HCT116 (cell line): ENCODE results near the gene COL1A1. TPM values are rescaled to one million over a fixed set of nuclear protein-coding genes. Genes with fewer than 3 reads are reported as not detected.

Source experiments
- ATAC-seq: fragments of 200-7000 bp; cut with Tn5 transposase; 2 replicates; pipeline ENCODE4 v1.9.1; 2020; ENCODE audit warnings: mild to moderate bottlenecking, moderate library complexity
- BruUV-seq: library from RNA; stranded (reverse); fragments of 400-500 nt; replicated peaks from 2 replicates; lab custom pipeline; 2021; lab: Mats Ljungman, UMichigan
- CTCF ChIA-PET: fragments of 300-600 bp; sonication (Branson Sonifier 250); formaldehyde crosslinking; loops from one replicate; lab custom pipeline; 2021; ENCODE audit warnings: antibody characterized with exemption; lab: Charles Lee
- POLR2A ChIA-PET: fragments of 300-600, 350-600 bp; sonication (Branson Sonifier 250); formaldehyde crosslinking; loops from one replicate; lab custom pipeline; 2021; ENCODE audit warnings: antibody characterized with exemption; lab: Charles Lee
- RAD21 ChIA-PET, 2 experiments: fragments of 300-600 bp; sonication (Branson Sonifier 250); formaldehyde crosslinking; loops; one replicate each; lab custom pipeline; 2023; ENCODE audit warnings: low total read pairs in 2 of 2; ENCODE audit not compliant: uncharacterized antibody in 2 of 2, unreplicated experiment in 2 of 2, low non-redundant PET in 1 of 2; lab: Charles Lee
- DNase-seq: peaks from one replicate; pipeline ENCODE4 v3.0.0-alpha.2; 2010; ENCODE audit warnings: low read depth, low spot score
- H2AFZ ChIP-seq: fragments of 200-600 bp; shearing (Covaris generic), sonication (generic); 2 replicates; pipeline ENCODE4 v1.6.1; 2017; ENCODE audit warnings: low read depth, mixed run types, mixed read lengths, antibody characterized with exemption, low read length; ENCODE audit not compliant: poor library complexity, severe bottlenecking
- H3K27ac ChIP-seq: 2 replicates; pipeline ENCODE4 v1.5.1; 2012; ENCODE audit warnings: low read depth, low read length
- H3K27me3 ChIP-seq: fragments of 200-600 bp; sonication (generic); 2 replicates; pipeline ENCODE4 v1.6.1; 2016; ENCODE audit warnings: mixed run types, low read length, mixed read lengths; ENCODE audit not compliant: insufficient read depth
- H3K36me3 ChIP-seq, 2 experiments: fragments of 200-500 bp in 1 of 2; fragments of 200-600 bp in 1 of 2; sonication (Bioruptor generic) in 1 of 2; sonication (generic) in 1 of 2; 2 replicates each; pipeline versions ENCODE4 v1.5.1 to v1.6.1; 2014 to 2016; ENCODE audit warnings: low read length in 2 of 2, inconsistent platforms in 1 of 2, mixed read lengths in 1 of 2, mixed run types in 1 of 2; ENCODE audit not compliant: insufficient read depth in 2 of 2, control insufficient read depth in 1 of 2
- H3K4me1 ChIP-seq, 2 experiments: fragments of 200-600 bp in 1 of 2; sonication (generic) in 1 of 2; 2 replicates each; pipeline versions ENCODE4 v1.5.1 to v1.6.1; 2012 to 2017; ENCODE audit warnings: low read length in 2 of 2, inconsistent platforms in 1 of 2, mild to moderate bottlenecking in 1 of 2, mixed read lengths in 1 of 2, mixed run types in 1 of 2, moderate library complexity in 1 of 2; ENCODE audit not compliant: insufficient read depth in 2 of 2, control insufficient read depth in 1 of 2
- H3K4me2 ChIP-seq: fragments of 200-600 bp; sonication (generic); 2 replicates; pipeline ENCODE4 v1.6.1; 2017; ENCODE audit warnings: mixed run types, low read length, mixed read lengths
- H3K4me3 ChIP-seq, 2 experiments: fragments of 200-600 bp in 1 of 2; sonication (generic) in 1 of 2; replicated peaks in 1 of 2; 2 replicates each; pipeline ENCODE4 v1.5.1; 2011 to 2016; ENCODE audit warnings: low read length in 2 of 2, control low read depth in 1 of 2, low read depth in 1 of 2, mild to moderate bottlenecking in 1 of 2, mixed read lengths in 1 of 2, mixed run types in 1 of 2
- H3K79me2 ChIP-seq: fragments of 200-600 bp; sonication (generic); 2 replicates; pipeline ENCODE4 v1.6.1; 2017; ENCODE audit warnings: mild to moderate bottlenecking, mixed run types, low read length, moderate library complexity, mixed read lengths; ENCODE audit not compliant: insufficient read depth
- H3K9ac ChIP-seq: fragments of 200-600 bp; sonication (generic); 2 replicates; pipeline ENCODE4 v1.6.1; 2016; ENCODE audit warnings: low read length, mixed read lengths
- H3K9me2 ChIP-seq: fragments of 200-600 bp; sonication (generic), shearing (Covaris generic); 2 replicates; pipeline ENCODE4 v1.6.1; 2017; ENCODE audit warnings: mixed run types, mild to moderate bottlenecking, moderate library complexity; ENCODE audit not compliant: insufficient read depth
- H3K9me3 ChIP-seq, 2 experiments: fragments of 200-500 bp in 1 of 2; fragments of 200-600 bp in 1 of 2; sonication (Bioruptor generic) in 1 of 2; sonication (generic) in 1 of 2; 2 replicates each; pipeline ENCODE4 v1.6.1; 2014 to 2017; ENCODE audit warnings: low read length in 2 of 2, mixed read lengths in 2 of 2, inconsistent platforms in 1 of 2, low read depth in 1 of 2, mild to moderate bottlenecking in 1 of 2, mixed run types in 1 of 2, moderate library complexity in 1 of 2; ENCODE audit not compliant: control insufficient read depth in 1 of 2, insufficient read depth in 1 of 2
- H4K20me1 ChIP-seq: fragments of 200-600 bp; sonication (generic), shearing (Covaris generic); 2 replicates; pipeline ENCODE4 v1.6.1; 2017; ENCODE audit warnings: mixed run types, mild to moderate bottlenecking, moderate library complexity; ENCODE audit not compliant: insufficient read depth
- CEBPB ChIP-seq: IDR thresholded peaks from 2 replicates; pipeline ENCODE4 v1.6.1; 2012; ENCODE audit warnings: low read depth
- EGR1 ChIP-seq: IDR thresholded peaks from 2 replicates; pipeline ENCODE4 v1.6.1; 2012; ENCODE audit warnings: low read depth
- JUND ChIP-seq: IDR thresholded peaks from 2 replicates; pipeline ENCODE4 v1.6.1; 2012
- SIN3A ChIP-seq: IDR thresholded peaks from 2 replicates; pipeline ENCODE4 v1.6.1; 2012; ENCODE audit warnings: low read depth
- YY1 ChIP-seq: IDR thresholded peaks from 2 replicates; pipeline ENCODE4 v1.6.1; 2011; ENCODE audit warnings: low read length, low read depth, moderate library complexity, mild to moderate bottlenecking; ENCODE audit not compliant: insufficient replicate concordance; ENCODE audit errors: extremely low read depth
- intact Hi-C: fragments of 100-400 bp; cut with micrococcal nuclease; formaldehyde crosslinking; loops from 2 replicates; pipeline ENCODE4 v1.10.0; 2022
- total RNA-seq: library from RNA; stranded (reverse); gene quantifications from one replicate; pipeline ENCODE4 v1.2.1, GENCODE V29; 2021; ENCODE audit not compliant: unreplicated experiment
- TF ChIP-seq, protein P1 (sequence below): IDR thresholded peaks from 2 replicates; pipeline ENCODE4 v1.6.1; 2012
- TF ChIP-seq, protein P2 (sequence below): IDR thresholded peaks from 2 replicates; pipeline ENCODE4 v1.6.1; 2011; ENCODE audit warnings: mild to moderate bottlenecking, low read length, moderate library complexity; ENCODE audit not compliant: insufficient replicate concordance; ENCODE audit errors: extremely low read depth

Gene COL1A1
- total RNA-seq, 1 experiment from 2014 or later = 33.6 TPM

DNA sequence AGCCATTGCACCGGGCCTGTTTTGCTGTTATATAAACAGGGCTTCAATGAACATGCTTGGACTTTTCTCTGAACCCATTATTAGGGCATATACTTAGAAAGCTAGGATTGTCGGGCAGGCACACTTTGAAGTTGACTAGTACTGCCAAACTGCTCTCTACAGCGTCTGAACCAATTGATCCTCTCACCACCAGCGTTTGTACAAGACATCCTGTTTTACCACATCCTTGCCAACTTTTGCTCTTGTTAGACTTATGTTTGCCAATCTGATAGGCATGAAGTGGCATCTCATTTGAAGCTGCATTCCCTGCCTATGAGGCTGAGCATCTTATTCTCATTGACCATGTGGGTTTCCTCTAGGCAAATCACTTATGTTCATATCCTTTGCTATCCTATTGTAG is 43.5 kb downstream of the COL1A1 start:
- Histone ChIP-seq H3K4me1 (peaks cover 36 to 45% of the 10 kb centered on the region in 2 experiments), H3K4me3 (no peak overlapping the region), H3K9me3 (no peaks in the 10 kb centered on the region), H3K27ac (no peak overlapping the region), H3K79me2 (no peaks in the 10 kb centered on the region), H3K9me2 (no peaks in the 10 kb centered on the region), H3K9ac (no peak overlapping the region), H3K27me3 (no peaks in the 10 kb centered on the region), H3K4me2 (no peak overlapping the region), H4K20me1 (no peaks in the 10 kb centered on the region), H3K36me3 (no peaks in the 10 kb centered on the region), H2AFZ (no peak overlapping the region)
- BruUV-seq = no TSS peak
- TF ChIP-seq, protein P1, sequence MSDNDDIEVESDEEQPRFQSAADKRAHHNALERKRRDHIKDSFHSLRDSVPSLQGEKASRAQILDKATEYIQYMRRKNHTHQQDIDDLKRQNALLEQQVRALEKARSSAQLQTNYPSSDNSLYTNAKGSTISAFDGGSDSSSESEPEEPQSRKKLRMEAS = no peak
- no peak for TF ChIP-seq CEBPB
- TF ChIP-seq SIN3A = no peak
- no peak for TF ChIP-seq YY1
- TF ChIP-seq JUND = no peak
- ChIA-PET CTCF (interaction anchor here (0.7 to 1.2 kb wide), 2 partner anchors 12 to 20 kb away, joined by 3 to 4 read pairs; no protein-coding TSS in a partner anchor), RAD21 (no interaction called here), POLR2A (no interaction called here)
- DNase-seq = no peak
- no peak for ATAC-seq
- intact Hi-C loops = no loop called here

DNA sequence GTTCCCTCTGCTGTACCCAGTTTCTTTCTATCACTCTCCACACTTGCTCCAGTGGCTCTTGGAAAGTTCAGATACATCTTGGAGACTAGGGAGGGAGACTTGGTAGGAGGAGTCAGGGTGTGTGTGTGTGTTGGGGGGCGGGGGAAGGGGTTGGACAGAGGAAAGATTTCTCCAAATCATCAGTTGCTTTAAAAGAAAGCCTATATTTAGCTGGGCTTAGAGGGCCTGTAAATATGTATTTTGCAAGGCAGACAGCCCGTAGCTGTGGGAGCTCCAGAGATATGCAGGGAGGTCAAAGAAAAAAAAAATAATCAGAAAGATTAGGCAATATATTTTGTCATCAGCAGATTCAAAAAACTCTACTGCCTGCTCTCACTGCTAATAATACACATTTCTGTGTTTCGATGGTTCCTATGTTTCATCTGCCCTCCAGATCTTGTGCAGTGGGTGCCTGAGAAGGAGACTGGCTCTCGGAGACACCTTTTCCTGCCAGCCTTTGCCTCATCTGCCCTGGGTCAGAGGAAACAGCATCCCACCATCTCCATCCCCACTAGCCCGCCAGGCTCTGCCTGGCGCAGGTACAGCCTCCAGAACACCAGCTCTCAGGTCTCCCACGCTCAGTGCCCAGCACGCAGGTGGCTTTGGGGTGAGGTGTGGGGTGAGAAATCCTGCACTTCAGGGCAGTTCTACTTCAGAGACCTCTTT is 46.2 kb downstream of the COL1A1 start:
- Histone ChIP-seq H3K9me2 (no peaks in the 10 kb centered on the region), H4K20me1 (no peaks in the 10 kb centered on the region), H3K9me3 (no peaks in the 10 kb centered on the region)
- POLR2A ChIA-PET = no interaction called here
- RAD21 ChIA-PET = interaction anchor here in 1 of 2 experiments (0.7 kb wide), 2 partner anchors 23 to 31 kb away, joined by 7 read pairs; no protein-coding TSS in a partner anchor
- no peak for DNase-seq
- TF ChIP-seq, protein P2, sequence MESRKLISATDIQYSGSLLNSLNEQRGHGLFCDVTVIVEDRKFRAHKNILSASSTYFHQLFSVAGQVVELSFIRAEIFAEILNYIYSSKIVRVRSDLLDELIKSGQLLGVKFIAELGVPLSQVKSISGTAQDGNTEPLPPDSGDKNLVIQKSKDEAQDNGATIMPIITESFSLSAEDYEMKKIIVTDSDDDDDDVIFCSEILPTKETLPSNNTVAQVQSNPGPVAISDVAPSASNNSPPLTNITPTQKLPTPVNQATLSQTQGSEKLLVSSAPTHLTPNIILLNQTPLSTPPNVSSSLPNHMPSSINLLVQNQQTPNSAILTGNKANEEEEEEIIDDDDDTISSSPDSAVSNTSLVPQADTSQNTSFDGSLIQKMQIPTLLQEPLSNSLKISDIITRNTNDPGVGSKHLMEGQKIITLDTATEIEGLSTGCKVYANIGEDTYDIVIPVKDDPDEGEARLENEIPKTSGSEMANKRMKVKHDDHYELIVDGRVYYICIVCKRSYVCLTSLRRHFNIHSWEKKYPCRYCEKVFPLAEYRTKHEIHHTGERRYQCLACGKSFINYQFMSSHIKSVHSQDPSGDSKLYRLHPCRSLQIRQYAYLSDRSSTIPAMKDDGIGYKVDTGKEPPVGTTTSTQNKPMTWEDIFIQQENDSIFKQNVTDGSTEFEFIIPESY = no peak
- TF ChIP-seq EGR1 = no peak
- TF ChIP-seq, protein P1 = no peak
- TF ChIP-seq, all 23 proteins: peak for 0
- Histone ChIP-seq H3K27ac (no peak overlapping the region), H3K4me1 (peaks cover 33 to 48% of the 10 kb centered on the region in 2 experiments), H3K36me3 (no peaks in the 10 kb centered on the region), H3K27me3 (no peaks in the 10 kb centered on the region), H3K4me2 (peak overlapping the region; percentile 92), H3K4me3 (no peak overlapping the region), H3K9ac (0 out of 2 replicates have a peak overlapping the region, but pooled peaks have one; percentile 2), H3K79me2 (peaks cover 5% of the 10 kb centered on the region; the same call in 1 of the 2 replicates), H2AFZ (no peak overlapping the region)
- no peak for ATAC-seq
- intact Hi-C loops = no loop called here
- no TSS peak for BruUV-seq
- CTCF ChIA-PET = interaction anchor here (0.7 to 1.6 kb wide), 4 partner anchors 15 to 483 kb away, joined by 3 to 6 read pairs (median 4); no protein-coding TSS in a partner anchor
